Cardiac fibroblast (primary cell): ENCODE results near the gene ARHGEF19.

Experiments used
- DNase-seq, 2 donors: peaks; one replicate each; pipeline versions ENCODE4 v3.0.0 to v3.0.0-alpha.2; 2010; ENCODE audit warnings: low read depth in 2 of 2
- H3K4me3 ChIP-seq, 2 donors: replicated peaks in 1 of 2; 1 replicate in 1 of 2; 2 replicates in 1 of 2; pipeline ENCODE4 v1.5.1; 2011; ENCODE audit warnings: low read depth in 2 of 2, low read length in 2 of 2, mild to moderate bottlenecking in 2 of 2, moderate library complexity in 1 of 2
- CTCF ChIP-seq: IDR thresholded peaks from one replicate; pipeline ENCODE4 v1.5.1; 2011; ENCODE audit warnings: low read depth, mild to moderate bottlenecking, low read length, inconsistent platforms

ARHGEF19 gene

DNA sequence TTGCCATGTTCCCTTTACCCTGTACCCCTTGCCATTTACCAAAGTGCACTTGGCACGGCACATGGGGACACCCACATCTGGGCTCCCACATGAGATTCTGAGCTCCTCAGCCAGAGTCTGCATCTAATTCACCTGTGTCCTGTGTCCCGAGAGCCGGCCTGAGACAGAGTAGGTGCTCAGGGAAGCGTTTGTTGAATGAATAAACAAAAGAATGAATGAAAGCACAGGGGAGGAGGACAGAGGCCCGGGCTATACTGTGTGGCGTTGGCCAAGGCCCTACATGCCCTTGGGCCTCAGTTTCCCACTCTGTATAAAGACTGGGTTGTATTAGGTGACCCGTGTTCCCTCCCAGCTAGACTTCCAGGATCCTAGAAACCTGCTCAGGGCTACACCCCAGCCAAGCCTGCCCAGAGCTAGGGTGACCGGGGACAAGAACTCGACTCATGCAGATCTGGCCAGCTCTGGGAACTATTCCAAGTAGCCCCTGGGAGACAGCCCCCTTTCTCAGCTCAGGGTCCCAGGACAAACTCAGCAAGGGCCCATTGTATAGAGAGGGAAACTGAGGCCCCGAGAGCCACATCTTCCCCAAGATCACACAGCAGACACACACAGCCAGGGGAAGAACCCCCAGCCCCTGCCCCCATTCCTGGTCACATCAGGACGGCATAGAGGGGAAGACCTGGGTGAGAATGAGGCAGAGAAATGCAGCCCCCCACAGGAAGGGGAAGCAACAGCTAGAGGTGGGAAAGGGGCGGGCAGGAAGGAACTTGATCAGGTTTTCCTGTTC, 62.6 kb downstream of the ARHGEF19 start:
- TF ChIP-seq CTCF: no peak
- no peak overlapping the region for H3K4me3 ChIP-seq
- no peak for DNase-seq

- H3K4me3 ChIP-seq: no peak overlapping the region
- no peak for TF ChIP-seq CTCF
- no peak for DNase-seq
Observed at GRCh38 chr1:16149146-16149545, 63.3 kb downstream of the ARHGEF19 start.

- no peak for DNase-seq
- no peak overlapping the region for H3K4me3 ChIP-seq
- TF ChIP-seq CTCF: no peak
Observed at GRCh38 chr1:16148329-16149092, 63.9 kb downstream of the ARHGEF19 start.
